Naive thymus-derived CD4-positive, alpha-beta T cell (primary cell): ENCODE measurements around the gene MAPK8IP1. TPM values are rescaled to one million over a fixed set of nuclear protein-coding genes. Genes with fewer than 3 reads are reported as not detected.
A peak's percentile ranks its signal among the peaks of the same experiment; 100 is the strongest.

Experiments
- ATAC-seq: fragments of 150-1000 bp; cut with Tn5 transposase; 2 replicates; pipeline ENCODE4 v1.10.0; 2021; ENCODE audit warnings: mild to moderate bottlenecking, moderate library complexity
- CTCF ChIA-PET: fragments of 350-600 bp; sonication (Branson Sonifier 250); formaldehyde crosslinking; loops from one replicate; lab custom pipeline; 2021; ENCODE audit warnings: antibody characterized with exemption; lab: Charles Lee
- POLR2A ChIA-PET: fragments of 350-600 bp; sonication (Branson Sonifier 250); formaldehyde crosslinking; loops from one replicate; lab custom pipeline; 2021; ENCODE audit warnings: antibody characterized with exemption, inconsistent platforms; lab: Charles Lee
- DNase-seq, 9 donors: peaks; one replicate each; pipeline versions ENCODE4 v3.0.0 to v3.0.0-alpha.2; 2020 to 2022; ENCODE audit warnings: mixed read lengths in 1 of 9
- H3K27ac ChIP-seq: one replicate; pipeline ENCODE4 v1.7.0; 2013; ENCODE audit warnings: mild to moderate bottlenecking, low read depth, low read length, moderate library complexity
- H3K27me3 ChIP-seq, 2 donors: one replicate each; pipeline ENCODE4 v1.7.0; 2013; ENCODE audit warnings: low read length in 2 of 2, mild to moderate bottlenecking in 2 of 2, moderate library complexity in 2 of 2; ENCODE audit not compliant: control insufficient read depth in 2 of 2, insufficient read depth in 2 of 2
- H3K36me3 ChIP-seq, 3 experiments: 1 replicate in 2 of 3; 2 replicates in 1 of 3; pipeline ENCODE4 v1.7.0; 2013; ENCODE audit warnings: low read length in 3 of 3, mild to moderate bottlenecking in 3 of 3, moderate library complexity in 1 of 3; ENCODE audit not compliant: insufficient read depth in 3 of 3, control insufficient read depth in 2 of 3
- H3K4me1 ChIP-seq, 2 donors: one replicate each; pipeline ENCODE4 v1.7.0; 2013; ENCODE audit warnings: low read length in 2 of 2, mild to moderate bottlenecking in 2 of 2, moderate library complexity in 1 of 2; ENCODE audit not compliant: control insufficient read depth in 2 of 2, insufficient read depth in 2 of 2
- H3K4me3 ChIP-seq: 2 replicates; pipeline ENCODE4 v1.7.0; 2013; ENCODE audit warnings: mild to moderate bottlenecking, low read length
- H3K9me3 ChIP-seq, 3 experiments: 1 replicate in 2 of 3; 2 replicates in 1 of 3; pipeline ENCODE4 v1.7.0; 2013; ENCODE audit warnings: low read length in 3 of 3; ENCODE audit not compliant: control insufficient read depth in 2 of 3
- H3K27ac Mint-ChIP-seq, 9 donors: one replicate each; pipeline ENCODE4 v1.8.0; 2020 to 2022; ENCODE audit warnings: mixed read lengths in 9 of 9, mild to moderate bottlenecking in 8 of 9, moderate library complexity in 5 of 9, inconsistent platforms in 2 of 9
- H3K27me3 Mint-ChIP-seq, 5 donors: one replicate each; pipeline ENCODE4 v1.8.0; 2021 to 2022; ENCODE audit warnings: mixed read lengths in 5 of 5, mild to moderate bottlenecking in 1 of 5
- H3K36me3 Mint-ChIP-seq, 5 donors: one replicate each; pipeline ENCODE4 v1.8.0; 2020 to 2022; ENCODE audit warnings: mixed read lengths in 5 of 5, mild to moderate bottlenecking in 3 of 5, inconsistent platforms in 1 of 5
- H3K4me1 Mint-ChIP-seq, 7 donors: one replicate each; pipeline ENCODE4 v1.8.0; 2020 to 2022; ENCODE audit warnings: mixed read lengths in 7 of 7, mild to moderate bottlenecking in 3 of 7, inconsistent platforms in 1 of 7
- H3K4me3 Mint-ChIP-seq, 10 donors: one replicate each; pipeline ENCODE4 v1.8.0; 2020 to 2022; ENCODE audit warnings: mild to moderate bottlenecking in 10 of 10, mixed read lengths in 10 of 10, moderate library complexity in 6 of 10, inconsistent platforms in 2 of 10
- H3K9me3 Mint-ChIP-seq, 11 donors: one replicate each; pipeline ENCODE4 v1.8.0; 2020 to 2022; ENCODE audit warnings: mixed read lengths in 11 of 11, mild to moderate bottlenecking in 4 of 11, inconsistent platforms in 1 of 11, moderate library complexity in 1 of 11
- intact Hi-C, 2 donors: fragments of 100-400 bp; cut with micrococcal nuclease; formaldehyde crosslinking; loops; one replicate each; pipeline ENCODE4 v1.15.1; 2023
- polyA plus RNA-seq, 2 donors: library from polyadenylated mRNA; unstranded; fragments of 300-500 nt; fragmentation: Illumina TruSeq; gene quantifications; one replicate each; pipeline ENCODE4 v1.2.3, GENCODE V29; 2021
- total RNA-seq, 6 experiments: library from RNA in 5 of 6; stranded (reverse) in 5 of 6; gene quantifications; 1 replicate in 5 of 6; 2 replicates in 1 of 6; pipeline ENCODE4 v1.2.3 and lab custom pipeline; 2021 to 2026

Gene MAPK8IP1
- total and polyA plus RNA-seq, 7 experiments from 2014 or later = 0.65 to 7.0 (median 0.92) TPM; not detected in 2

DNA sequence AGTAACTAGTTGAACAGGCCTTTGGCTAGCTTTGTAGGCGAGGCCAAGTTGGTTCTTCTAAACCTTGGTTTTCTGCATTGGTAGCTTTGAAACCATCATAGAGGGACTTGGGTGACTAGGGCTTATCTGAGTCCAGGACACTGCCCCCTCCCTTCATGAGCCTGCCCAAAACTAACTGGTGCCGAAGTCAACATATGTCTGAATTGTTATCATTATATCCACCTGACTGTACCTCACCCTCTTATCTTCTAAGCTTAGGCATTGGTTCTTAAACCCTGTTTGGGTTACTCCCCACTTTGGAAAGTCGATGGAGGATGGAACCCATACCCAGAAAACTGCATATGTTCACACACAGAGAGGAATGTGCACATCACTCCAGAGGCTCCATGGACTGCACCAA lies 7.6 kb upstream of the MAPK8IP1 start:
- H3K27me3 Mint-ChIP-seq = no peaks in the 10 kb centered on the region
- peaks cover 12 to 88% (median 57%) of the 10 kb centered on the region in 5 donors for H3K36me3 Mint-ChIP-seq
- H3K4me1 Mint-ChIP-seq = peaks cover 0 to 7% (median 0%) of the 10 kb centered on the region in 7 donors
- H3K9me3 Mint-ChIP-seq = peaks cover 0 to 1% (median 0%) of the 10 kb centered on the region in 11 donors
- H3K4me3 Mint-ChIP-seq = no peak overlapping the region
- ATAC-seq (no peak), DNase-seq (no peak)
- Histone ChIP-seq H3K36me3 (peaks cover 3 to 86% (median 17%) of the 10 kb centered on the region in 3 experiments), H3K4me1 (no peaks in the 10 kb centered on the region), H3K4me3 (no peak overlapping the region), H3K27me3 (no peaks in the 10 kb centered on the region), H3K27ac (no peak overlapping the region), H3K9me3 (no peaks in the 10 kb centered on the region)
- intact Hi-C loops = no loop called here
- no peak overlapping the region for H3K27ac Mint-ChIP-seq
- ChIA-PET POLR2A (no interaction called here), CTCF (no interaction called here)

GRCh38 chr11:45879803-45880686 lies 5.4 kb upstream of the MAPK8IP1 start:
- peaks cover 4 to 13% (median 7%) of the 10 kb centered on the region in 7 donors for H3K4me1 Mint-ChIP-seq

GRCh38 chr11:45880772-45881570 lies 4.5 kb upstream of the MAPK8IP1 start:
- Mint-ChIP-seq H3K9me3 (peaks cover 0 to 3% (median 0%) of the 10 kb centered on the region in 11 donors), H3K4me3 (no peak overlapping the region), H3K27me3 (peaks cover 0 to 10% (median 0%) of the 10 kb centered on the region in 5 donors), H3K36me3 (peaks cover 9 to 61% (median 41%) of the 10 kb centered on the region in 5 donors), H3K4me1 (peaks cover 7 to 16% (median 10%) of the 10 kb centered on the region in 7 donors), H3K27ac (no peak overlapping the region)
- no peaks in the 10 kb centered on the region for H3K27me3 ChIP-seq
- POLR2A ChIA-PET = no interaction called here
- intact Hi-C loops = no loop called here
- H3K4me1 ChIP-seq = no peaks in the 10 kb centered on the region
- peaks cover 3 to 58% (median 11%) of the 10 kb centered on the region in 3 experiments for H3K36me3 ChIP-seq
- H3K4me3 ChIP-seq = no peak overlapping the region
- H3K9me3 ChIP-seq = no peaks in the 10 kb centered on the region
- DNase-seq (no peak), ATAC-seq (no peak)
- no peak overlapping the region for H3K27ac ChIP-seq
- CTCF ChIA-PET = no interaction called here

More at GRCh38 chr11:45879803-45880686, 5.4 kb upstream of the MAPK8IP1 start:
- POLR2A ChIA-PET = no interaction called here
- intact Hi-C loops = no loop called here
- no peak for DNase-seq
- Histone ChIP-seq H3K27me3 (no peaks in the 10 kb centered on the region), H3K36me3 (peaks cover 3 to 67% (median 11%) of the 10 kb centered on the region in 3 experiments), H3K4me1 (no peaks in the 10 kb centered on the region), H3K4me3 (no peak overlapping the region), H3K27ac (no peak overlapping the region), H3K9me3 (no peaks in the 10 kb centered on the region)
- peaks cover 0 to 8% (median 0%) of the 10 kb centered on the region in 5 donors for H3K27me3 Mint-ChIP-seq
- peaks cover 11 to 71% (median 47%) of the 10 kb centered on the region in 5 donors for H3K36me3 Mint-ChIP-seq
- CTCF ChIA-PET = no interaction called here
- peaks cover 0 to 3% (median 0%) of the 10 kb centered on the region in 11 donors for H3K9me3 Mint-ChIP-seq
- no peak overlapping the region for H3K4me3 Mint-ChIP-seq
- no peak for ATAC-seq
- no peak overlapping the region for H3K27ac Mint-ChIP-seq

GRCh38 chr11:45881708-45882368 lies 3.6 kb upstream of the MAPK8IP1 start:
- Histone ChIP-seq H3K4me3 (no peak overlapping the region), H3K9me3 (no peaks in the 10 kb centered on the region), H3K4me1 (no peaks in the 10 kb centered on the region), H3K36me3 (peaks cover 3 to 49% (median 11%) of the 10 kb centered on the region in 3 experiments), H3K27me3 (no peaks in the 10 kb centered on the region), H3K27ac (no peak overlapping the region)
- Mint-ChIP-seq H3K27me3 (peaks cover 0 to 14% (median 0%) of the 10 kb centered on the region in 5 donors), H3K27ac (no peak overlapping the region), H3K36me3 (peaks cover 9 to 53% (median 33%) of the 10 kb centered on the region in 5 donors), H3K9me3 (peaks cover 0 to 3% (median 0%) of the 10 kb centered on the region in 11 donors), H3K4me1 (peaks cover 7 to 16% (median 10%) of the 10 kb centered on the region in 7 donors), H3K4me3 (no peak overlapping the region)
- ChIA-PET CTCF (no interaction called here), POLR2A (no interaction called here)
- DNase-seq = no peak
- no peak for ATAC-seq
- intact Hi-C loops = no loop called here

- Mint-ChIP-seq H3K9me3 (peaks cover 0 to 3% (median 0%) of the 10 kb centered on the region in 11 donors), H3K27ac (peak overlapping the region in 2 of 9 donors; percentile 40 to 69), H3K4me1 (peaks cover 7 to 15% (median 10%) of the 10 kb centered on the region in 7 donors), H3K4me3 (peak overlapping the region; percentile 64 to 85 (median 73)), H3K27me3 (peaks cover 0 to 21% (median 4%) of the 10 kb centered on the region in 5 donors), H3K36me3 (peaks cover 0 to 33% (median 11%) of the 10 kb centered on the region in 5 donors)
- Histone ChIP-seq H3K27me3 (no peaks in the 10 kb centered on the region), H3K36me3 (peaks cover 0 to 28% (median 6%) of the 10 kb centered on the region in 3 experiments), H3K4me3 (no peak overlapping the region), H3K4me1 (no peaks in the 10 kb centered on the region), H3K27ac (no peak overlapping the region), H3K9me3 (no peaks in the 10 kb centered on the region)
- ATAC-seq (no peak), DNase-seq (no peak)
- ChIA-PET POLR2A (interaction anchor here (0.6 kb wide), 1 partner anchor 738 kb away, joined by 3 read pairs; no protein-coding TSS in a partner anchor), CTCF (no interaction called here)
- intact Hi-C loops = loop anchor here (1.0 kb wide), 4 partner anchors 15 to 37 kb away; partner anchors contain the start of gene CRY2 (in 1 of the 2)
Observed at GRCh38 chr11:45884596-45885185, 760 bp upstream of the MAPK8IP1 start.
